ENCODE data around the gene CINP. TPM values are rescaled to one million over a fixed set of nuclear protein-coding genes. Genes with fewer than 3 reads are reported as not detected.

The CINP gene
- total and polyA plus RNA-seq, 2 experiments from 2014 or later, result 52.1 to 60.3 TPM

DNA sequence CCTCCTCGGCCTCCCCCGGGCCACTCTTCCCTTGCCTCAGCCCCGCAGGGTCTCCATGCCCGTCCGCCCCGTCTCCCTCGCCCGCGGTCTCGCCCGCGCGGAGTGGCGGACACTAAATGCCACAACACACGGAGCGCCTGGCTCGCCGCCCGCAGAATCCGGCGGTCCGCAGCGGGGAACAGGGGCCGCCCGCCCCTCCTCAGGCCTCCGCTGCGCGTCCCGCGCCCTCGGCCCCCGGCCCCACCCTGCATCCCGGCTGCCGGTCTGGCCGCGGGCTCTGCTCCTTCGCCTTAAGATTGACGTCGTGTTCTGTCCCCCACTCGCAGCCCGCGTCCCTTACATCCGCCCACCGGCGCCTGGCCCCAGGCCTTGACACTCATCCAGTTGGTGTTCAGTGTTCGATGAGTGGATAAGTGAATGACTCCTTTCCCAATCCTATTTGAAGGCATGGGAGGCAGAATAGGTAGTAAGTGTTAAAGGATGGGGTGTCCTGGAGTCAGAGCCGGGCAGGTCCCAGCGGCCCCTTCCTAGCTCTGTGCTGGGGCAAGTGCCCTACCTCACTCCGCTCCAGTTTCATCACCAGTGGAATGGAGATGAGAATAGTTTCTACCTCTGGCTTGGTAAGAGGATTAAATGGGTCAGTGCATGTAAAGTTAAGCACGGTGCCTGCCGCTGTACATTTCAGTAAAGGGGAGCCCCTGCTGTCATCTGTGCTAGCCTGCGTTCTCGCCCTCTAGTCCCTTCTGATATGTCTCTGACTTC is 673 bp upstream of the CINP start:
- in situ Hi-C loops (cut with MboI), result no loop called here
- WGBS, 2 experiments (ENCODE audit: low coverage in 1 of 2, low lambda C conversion rate in 2 of 2, missing lambda C conversion rate in 2 of 2), result 1 to 2% methylated on average over 31 to 53 of the region's 53 CpGs
- Histone ChIP-seq H3K9ac (peak overlapping the region; percentile 98), H3K79me2 (ENCODE audit: insufficient read depth) (peaks cover 73% of the 10 kb centered on the region), H3K9me3 (ENCODE audit: low read depth) (no peaks in the 10 kb centered on the region), H3K27me3 (replicated peaks; ENCODE audit: insufficient read depth) (no peaks in the 10 kb centered on the region), H2AFZ (peak overlapping the region; percentile 96), H3K9me2 (ENCODE audit: insufficient read depth) (no peaks in the 10 kb centered on the region), H4K20me1 (ENCODE audit: insufficient read depth) (0 out of 2 replicates have a peak, but pooled peaks cover 5% of the 10 kb centered on the region), H3K36me3 (ENCODE audit: low read depth) (peaks cover 7% of the 10 kb centered on the region; the same call in 1 of the 2 replicates), H3K27ac (peak overlapping the region; percentile 91), H3K4me2 (ENCODE audit: unreplicated experiment) (peak overlapping the region; percentile 91), H3F3A (ENCODE audit: insufficient read depth) (peaks cover 15% of the 10 kb centered on the region; the same call in 1 of the 2 replicates), H3K4me3 (peak overlapping the region; percentile 99), H3K4me1 (ENCODE audit: insufficient read depth) (peaks cover 16% of the 10 kb centered on the region)
- no peak for TF ChIP-seq EZH2phosphoT487 (IDR thresholded peaks at IDR 0.05; ENCODE audit: insufficient read depth, low read depth)
- TF ChIP-seq EZH2 (IDR thresholded peaks at IDR 0.05; ENCODE audit: insufficient read depth, poor library complexity, severe bottlenecking), result no peak
- peak; percentile 85 for DNase-seq

DNA sequence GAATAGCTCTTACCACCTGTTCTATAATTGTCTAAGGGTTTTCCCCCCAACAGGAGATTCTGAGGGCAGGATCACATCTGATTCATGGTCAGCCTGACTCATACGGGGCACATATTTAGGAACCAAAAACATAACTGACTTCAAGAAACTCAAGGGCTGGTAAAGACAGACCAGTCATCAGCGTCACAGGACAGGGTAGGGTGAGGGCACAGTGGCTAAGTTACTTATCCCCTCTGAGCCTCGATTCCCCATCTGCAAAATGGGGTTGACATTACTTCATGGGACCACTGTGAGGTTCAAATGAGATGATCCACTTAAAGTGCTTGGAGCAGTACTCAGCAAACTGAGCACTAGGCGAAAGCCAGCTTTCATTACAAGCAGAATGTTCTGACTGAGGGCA is 606 bp downstream of the CINP start:
- Histone ChIP-seq H2AFZ (peak overlapping the region; percentile 96), H3K9me2 (ENCODE audit: insufficient read depth) (no peaks in the 10 kb centered on the region), H3K4me2 (ENCODE audit: unreplicated experiment) (peak overlapping the region; percentile 90), H3K36me3 (ENCODE audit: low read depth) (peaks cover 12% of the 10 kb centered on the region; the same call in 1 of the 2 replicates), H3K27ac (peak overlapping the region; percentile 91), H4K20me1 (ENCODE audit: insufficient read depth) (no peaks in the 10 kb centered on the region), H3K4me3 (peak overlapping the region; percentile 99), H3K27me3 (replicated peaks; ENCODE audit: insufficient read depth) (no peaks in the 10 kb centered on the region), H3K9ac (peak overlapping the region; percentile 98), H3F3A (ENCODE audit: insufficient read depth) (peaks cover 15% of the 10 kb centered on the region; the same call in 1 of the 2 replicates), H3K79me2 (ENCODE audit: insufficient read depth) (peaks cover 60% of the 10 kb centered on the region), H3K9me3 (ENCODE audit: low read depth) (no peaks in the 10 kb centered on the region), H3K4me1 (ENCODE audit: insufficient read depth) (peaks cover 13% of the 10 kb centered on the region)
- in situ Hi-C loops (cut with MboI), result no loop called here
- 2% methylated on average over 4 of the region's 4 CpGs for WGBS, 2 experiments (ENCODE audit: low coverage in 1 of 2, low lambda C conversion rate in 2 of 2, missing lambda C conversion rate in 2 of 2)
- TF ChIP-seq EZH2 (IDR thresholded peaks at IDR 0.05; ENCODE audit: insufficient read depth, poor library complexity, severe bottlenecking) (no peak), EZH2phosphoT487 (IDR thresholded peaks at IDR 0.05; ENCODE audit: insufficient read depth, low read depth) (no peak)
- peak; percentile 83 for DNase-seq

DNA sequence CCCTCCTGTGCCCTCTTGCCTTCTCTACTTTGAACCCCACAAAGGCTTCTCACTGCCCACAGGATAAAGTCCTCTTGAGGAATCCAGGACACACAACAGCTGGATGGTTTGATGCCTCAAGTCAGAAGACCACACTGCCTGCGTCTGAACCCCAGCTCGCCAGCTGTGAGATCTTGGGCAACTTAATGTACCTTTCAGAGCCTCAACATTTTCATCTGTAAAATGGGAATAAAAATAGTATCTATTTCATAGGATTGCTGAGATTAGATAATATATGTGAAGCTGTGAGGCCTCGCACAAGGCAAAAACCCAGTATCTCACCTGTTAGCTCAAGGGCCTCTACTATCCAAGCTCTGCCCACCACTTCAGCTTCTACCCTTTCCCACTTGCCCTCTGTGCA is 2.3 kb downstream of the CINP start:
- Histone ChIP-seq H3K27me3 (replicated peaks; ENCODE audit: insufficient read depth) (no peaks in the 10 kb centered on the region), H3K4me1 (ENCODE audit: insufficient read depth) (peaks cover 13% of the 10 kb centered on the region)
- no peak for TF ChIP-seq EZH2phosphoT487 (IDR thresholded peaks at IDR 0.05; ENCODE audit: insufficient read depth, low read depth)
- TF ChIP-seq EZH2 (IDR thresholded peaks at IDR 0.05; ENCODE audit: insufficient read depth, poor library complexity, severe bottlenecking), result no peak

DNA sequence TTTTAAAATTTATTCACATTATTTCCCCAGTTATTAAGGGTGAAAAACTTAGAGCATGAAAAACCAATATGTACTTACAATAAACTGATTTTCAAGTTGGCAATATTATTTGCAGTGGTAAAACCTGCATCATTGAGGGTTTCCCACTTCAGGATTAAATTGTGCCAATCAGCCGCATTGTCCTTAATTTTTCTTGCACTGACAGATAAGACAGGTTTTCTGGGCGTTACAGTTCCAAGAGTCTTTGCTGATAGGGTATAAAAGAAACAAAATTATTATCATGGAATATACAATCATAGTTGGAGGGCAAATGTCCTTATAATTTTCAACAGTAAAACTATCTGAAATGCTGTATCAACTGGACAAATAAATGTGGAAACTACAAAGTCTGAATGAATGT is 3.3 kb downstream of the CINP start:
- 96 to 99% methylated on average over 2 of the region's 2 CpGs for WGBS, 2 experiments (ENCODE audit: low coverage in 1 of 2, low lambda C conversion rate in 2 of 2, missing lambda C conversion rate in 2 of 2)
- peaks cover 32% of the 10 kb centered on the region for H3K79me2 ChIP-seq (ENCODE audit: insufficient read depth)
- peaks cover 13% of the 10 kb centered on the region for H3K4me1 ChIP-seq (ENCODE audit: insufficient read depth)
- H3K4me2 ChIP-seq (ENCODE audit: unreplicated experiment), result no peak overlapping the region
- H3K27ac ChIP-seq, result no peak overlapping the region
- in situ Hi-C loops (cut with MboI), result no loop called here
- no peaks in the 10 kb centered on the region for H3K9me3 ChIP-seq (ENCODE audit: low read depth)
- H2AFZ ChIP-seq, result no peak overlapping the region
- H3K27me3 ChIP-seq (replicated peaks; ENCODE audit: insufficient read depth), result no peaks in the 10 kb centered on the region
- H3K9ac ChIP-seq, result no peak overlapping the region
- no peaks in the 10 kb centered on the region for H3K9me2 ChIP-seq (ENCODE audit: insufficient read depth)
- peaks cover 35% of the 10 kb centered on the region for H3K36me3 ChIP-seq (ENCODE audit: low read depth)
- no peaks in the 10 kb centered on the region for H4K20me1 ChIP-seq (ENCODE audit: insufficient read depth)
- H3F3A ChIP-seq (ENCODE audit: insufficient read depth), result peaks cover 15% of the 10 kb centered on the region; the same call in 1 of the 2 replicates
- TF ChIP-seq EZH2 (IDR thresholded peaks at IDR 0.05; ENCODE audit: insufficient read depth, poor library complexity, severe bottlenecking) (no peak), EZH2phosphoT487 (IDR thresholded peaks at IDR 0.05; ENCODE audit: insufficient read depth, low read depth) (no peak)
- DNase-seq, result no peak
- no peak overlapping the region for H3K4me3 ChIP-seq

More for the DNA sequence above, 2.3 kb downstream of the CINP start:
- H3K79me2 ChIP-seq (ENCODE audit: insufficient read depth), result peaks cover 43% of the 10 kb centered on the region
- no peak for DNase-seq
- H3K9ac ChIP-seq, result no peak overlapping the region
- no peak overlapping the region for H3K4me3 ChIP-seq
- H4K20me1 ChIP-seq (ENCODE audit: insufficient read depth), result no peaks in the 10 kb centered on the region
- H2AFZ ChIP-seq, result no peak overlapping the region
- in situ Hi-C loops (cut with MboI), result no loop called here
- peaks cover 15% of the 10 kb centered on the region; the same call in 1 of the 2 replicates for H3F3A ChIP-seq (ENCODE audit: insufficient read depth)
- H3K4me2 ChIP-seq (ENCODE audit: unreplicated experiment), result no peak overlapping the region
- WGBS, 2 experiments (ENCODE audit: low coverage in 1 of 2, low lambda C conversion rate in 2 of 2, missing lambda C conversion rate in 2 of 2), result 98 to 99% methylated on average over 3 of the region's 3 CpGs
- H3K36me3 ChIP-seq (ENCODE audit: low read depth), result peaks cover 27% of the 10 kb centered on the region; the same call in 1 of the 2 replicates
- H3K9me2 ChIP-seq (ENCODE audit: insufficient read depth), result no peaks in the 10 kb centered on the region
- H3K27ac ChIP-seq, result no peak overlapping the region
- H3K9me3 ChIP-seq (ENCODE audit: low read depth), result no peaks in the 10 kb centered on the region
